GM23338 (cell line): ENCODE measurements around the gene MRPS22. TPM values are rescaled to one million over a fixed set of nuclear protein-coding genes. Genes with fewer than 3 reads are reported as not detected.

ENCODE experiments used
- ATAC-seq: fragments of 200-7000 bp; cut with Tn5 transposase; 3 replicates; pipeline ENCODE4 v1.9.1; 2020
- DNase-seq: peaks from one replicate; pipeline ENCODE4 v3.0.0-alpha.2; 2015; ENCODE audit warnings: low spot score
- H2AFZ ChIP-seq: fragments of 200-600 bp; sonication (generic); 2 replicates; pipeline ENCODE4 v1.8.0; 2016; ENCODE audit warnings: antibody characterized with exemption, mild to moderate bottlenecking, moderate library complexity
- H3F3A ChIP-seq: fragments of 200-600 bp; sonication (generic); replicated peaks from 2 replicates; pipeline ENCODE4 v1.8.0; 2017; ENCODE audit warnings: antibody characterized with exemption, mixed run types, low read depth
- H3K27ac ChIP-seq: fragments of 200-600 bp; sonication (generic); 2 replicates; pipeline ENCODE4 v1.6.1; 2016; ENCODE audit warnings: low read depth
- H3K27me3 ChIP-seq: fragments of 200-600 bp; sonication (generic); 2 replicates; pipeline ENCODE4 v1.8.0; 2016; ENCODE audit warnings: mild to moderate bottlenecking, mixed run types, moderate library complexity; ENCODE audit not compliant: insufficient read depth
- H3K36me3 ChIP-seq: fragments of 200-600 bp; sonication (generic); 2 replicates; pipeline ENCODE4 v1.8.0; 2016; ENCODE audit warnings: mild to moderate bottlenecking; ENCODE audit not compliant: insufficient read depth
- H3K4me1 ChIP-seq: fragments of 200-600 bp; sonication (generic); 2 replicates; pipeline ENCODE4 v1.8.0; 2016; ENCODE audit warnings: mild to moderate bottlenecking, moderate library complexity; ENCODE audit not compliant: insufficient read depth
- H3K4me2 ChIP-seq: fragments of 200-600 bp; sonication (generic); 2 replicates; pipeline ENCODE4 v1.7.1; 2017; ENCODE audit warnings: mixed run types
- H3K4me3 ChIP-seq: fragments of 200-600 bp; sonication (generic); 2 replicates; pipeline ENCODE4 v1.6.1; 2016; ENCODE audit warnings: mixed run types
- H3K79me2 ChIP-seq: fragments of 200-600 bp; sonication (generic); replicated peaks from 2 replicates; pipeline ENCODE4 v1.8.0; 2017; ENCODE audit warnings: mild to moderate bottlenecking; ENCODE audit not compliant: insufficient read depth
- H3K9me2 ChIP-seq: fragments of 200-600 bp; sonication (generic); 2 replicates; pipeline ENCODE4 v1.8.0; 2017; ENCODE audit not compliant: insufficient read depth
- H4K20me1 ChIP-seq: fragments of 200-600 bp; sonication (generic); replicated peaks from 2 replicates; pipeline ENCODE4 v1.8.0; 2017; ENCODE audit warnings: mild to moderate bottlenecking; ENCODE audit not compliant: insufficient read depth
- H3K27ac Mint-ChIP-seq: 2 replicates; pipeline ENCODE4 v1.8.0; 2020; ENCODE audit warnings: inconsistent platforms, mild to moderate bottlenecking, moderate library complexity, mixed read lengths
- H3K27me3 Mint-ChIP-seq: 3 replicates; pipeline ENCODE4 v1.8.0; 2022; ENCODE audit warnings: low read depth, mild to moderate bottlenecking, moderate library complexity, mixed read lengths, inconsistent platforms; ENCODE audit not compliant: insufficient read depth, poor library complexity
- H3K36me3 Mint-ChIP-seq: 3 replicates; pipeline ENCODE4 v1.8.0; 2021; ENCODE audit warnings: low read depth, mild to moderate bottlenecking, inconsistent platforms, moderate library complexity, mixed read lengths
- H3K4me1 Mint-ChIP-seq: 3 replicates; pipeline ENCODE4 v1.8.0; 2020; ENCODE audit warnings: mild to moderate bottlenecking, inconsistent platforms, mixed read lengths
- H3K4me3 Mint-ChIP-seq: 3 replicates; pipeline ENCODE4 v1.8.0; 2021; ENCODE audit warnings: moderate library complexity, mild to moderate bottlenecking, inconsistent platforms, mixed read lengths
- H3K9me3 Mint-ChIP-seq: 3 replicates; pipeline ENCODE4 v1.8.0; 2020; ENCODE audit warnings: moderate library complexity, mild to moderate bottlenecking, inconsistent platforms, mixed read lengths
- CREB1 ChIP-seq: fragments of 250-450 bp; sonication (Bioruptor Pico); IDR thresholded peaks from 2 replicates; pipeline ENCODE4 v1.5.0; 2020; ENCODE audit warnings: low read depth, mild to moderate bottlenecking, moderate library complexity
- CTCF ChIP-seq, 2 experiments: fragments of 200-600 bp in 1 of 2; sonication (generic) in 1 of 2; conservative IDR thresholded peaks; 2 replicates each; pipeline versions ENCODE4 v1.5.1 to v1.6.1; 2016 to 2017; ENCODE audit warnings: antibody characterized with exemption in 2 of 2, low read depth in 2 of 2, mild to moderate bottlenecking in 2 of 2, moderate library complexity in 1 of 2
- ETS1 ChIP-seq: IDR thresholded peaks from 2 replicates; pipeline ENCODE4 v1.6.1; 2016; ENCODE audit warnings: antibody characterized with exemption
- EZH2 ChIP-seq: fragments of 200-600 bp; sonication (generic); IDR thresholded peaks from one replicate; pipeline ENCODE4 v1.8.0; 2017; ENCODE audit warnings: antibody characterized with exemption, mild to moderate bottlenecking, low read depth; ENCODE audit not compliant: unreplicated experiment
- EZH2phosphoT487 ChIP-seq: fragments of 200-600 bp; sonication (generic); IDR thresholded peaks from one replicate; pipeline ENCODE4 v1.8.1; 2018; ENCODE audit warnings: antibody characterized with exemption; ENCODE audit not compliant: unreplicated experiment
- JUNB ChIP-seq: IDR thresholded peaks from one replicate; pipeline ENCODE4 v1.6.1; 2016; ENCODE audit warnings: antibody characterized with exemption; ENCODE audit not compliant: unreplicated experiment
- NANOG ChIP-seq: IDR thresholded peaks from 2 replicates; pipeline ENCODE4 v1.6.1; 2016; ENCODE audit warnings: antibody characterized with exemption, borderline replicate concordance
- POLR2AphosphoS5 ChIP-seq: IDR thresholded peaks from 2 replicates; pipeline ENCODE4 v1.6.1; 2016; ENCODE audit warnings: antibody characterized with exemption, low read depth
- REST ChIP-seq: IDR thresholded peaks from one replicate; pipeline ENCODE4 v1.6.1; 2018; ENCODE audit warnings: antibody characterized with exemption; ENCODE audit not compliant: unreplicated experiment
- STAT1 ChIP-seq: IDR thresholded peaks from one replicate; pipeline ENCODE4 v1.6.1; 2016; ENCODE audit warnings: antibody characterized with exemption; ENCODE audit not compliant: unreplicated experiment
- ZNF114 ChIP-seq: fragments of 250-450 bp; sonication (Bioruptor Pico); IDR thresholded peaks from 2 replicates; pipeline ENCODE4 v1.5.0; 2020; ENCODE audit warnings: mild to moderate bottlenecking, moderate library complexity
- ZNF331 ChIP-seq: fragments of 250-450 bp; sonication (Bioruptor Pico); IDR thresholded peaks from 2 replicates; pipeline ENCODE4 v1.5.0; 2020; ENCODE audit warnings: low read depth, mild to moderate bottlenecking, moderate library complexity
- polyA plus RNA-seq: library from polyadenylated mRNA; unstranded; fragments of >200 nt; fragmentation: Nextera tagmentation; extraction: Ambion mirVana; gene quantifications from 2 replicates; pipeline ENCODE4 v1.2.1, GENCODE V29; 2016
- total RNA-seq: library from RNA; depleted of rRNA; stranded (reverse); fragments of >200 nt; shearing (Covaris generic); gene quantifications from 2 replicates; pipeline ENCODE4 v1.2.3, GENCODE V29; 2014
- TF ChIP-seq, protein P1 (sequence below): fragments of 250-450 bp; sonication (Bioruptor Pico); IDR thresholded peaks from 2 replicates; pipeline ENCODE4 v1.5.0; 2020; ENCODE audit warnings: mild to moderate bottlenecking, moderate library complexity

MRPS22 gene
- total and polyA plus RNA-seq, 2 experiments from 2014 or later = 58.4 to 65.6 TPM

GRCh38 chr3:139339219-139339906 is 4.5 kb upstream of the MRPS22 start (continued):
- TF ChIP-seq REST (no peak), CTCF (conservative IDR thresholded peaks at IDR 0.05; ENCODE audit: low read depth in 2 of 2) (no peak)

DNA sequence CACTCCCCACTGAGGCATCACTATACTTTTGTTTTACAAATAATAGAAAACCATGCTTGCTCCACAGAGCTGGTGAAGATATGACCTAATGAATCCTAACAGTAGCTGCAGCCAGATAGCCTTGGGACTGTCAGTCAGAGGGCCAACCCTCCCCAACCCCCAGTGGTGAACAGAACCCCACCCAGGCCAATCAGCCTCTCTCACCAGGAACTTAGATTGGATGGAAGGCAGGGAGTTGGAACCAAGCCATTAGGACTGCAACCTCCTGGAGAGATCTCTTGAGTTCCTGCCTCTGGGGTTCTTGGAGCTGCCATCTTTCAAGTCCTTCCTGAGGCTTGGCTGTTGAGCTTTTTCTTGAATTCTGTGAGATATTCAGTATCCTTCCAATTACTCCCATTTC is 3.0 kb upstream of the MRPS22 start:
- peaks cover 4% of the 10 kb centered on the region; the same call in 1 of the 2 replicates for H3K4me1 ChIP-seq
- H3K4me3 ChIP-seq = no peak overlapping the region
- no peaks in the 10 kb centered on the region for H3F3A ChIP-seq
- TF ChIP-seq POLR2AphosphoS5 = no peak
- TF ChIP-seq JUNB = no peak
- no peak for TF ChIP-seq ZNF114
- TF ChIP-seq EZH2 = no peak
- TF ChIP-seq, protein P1, sequence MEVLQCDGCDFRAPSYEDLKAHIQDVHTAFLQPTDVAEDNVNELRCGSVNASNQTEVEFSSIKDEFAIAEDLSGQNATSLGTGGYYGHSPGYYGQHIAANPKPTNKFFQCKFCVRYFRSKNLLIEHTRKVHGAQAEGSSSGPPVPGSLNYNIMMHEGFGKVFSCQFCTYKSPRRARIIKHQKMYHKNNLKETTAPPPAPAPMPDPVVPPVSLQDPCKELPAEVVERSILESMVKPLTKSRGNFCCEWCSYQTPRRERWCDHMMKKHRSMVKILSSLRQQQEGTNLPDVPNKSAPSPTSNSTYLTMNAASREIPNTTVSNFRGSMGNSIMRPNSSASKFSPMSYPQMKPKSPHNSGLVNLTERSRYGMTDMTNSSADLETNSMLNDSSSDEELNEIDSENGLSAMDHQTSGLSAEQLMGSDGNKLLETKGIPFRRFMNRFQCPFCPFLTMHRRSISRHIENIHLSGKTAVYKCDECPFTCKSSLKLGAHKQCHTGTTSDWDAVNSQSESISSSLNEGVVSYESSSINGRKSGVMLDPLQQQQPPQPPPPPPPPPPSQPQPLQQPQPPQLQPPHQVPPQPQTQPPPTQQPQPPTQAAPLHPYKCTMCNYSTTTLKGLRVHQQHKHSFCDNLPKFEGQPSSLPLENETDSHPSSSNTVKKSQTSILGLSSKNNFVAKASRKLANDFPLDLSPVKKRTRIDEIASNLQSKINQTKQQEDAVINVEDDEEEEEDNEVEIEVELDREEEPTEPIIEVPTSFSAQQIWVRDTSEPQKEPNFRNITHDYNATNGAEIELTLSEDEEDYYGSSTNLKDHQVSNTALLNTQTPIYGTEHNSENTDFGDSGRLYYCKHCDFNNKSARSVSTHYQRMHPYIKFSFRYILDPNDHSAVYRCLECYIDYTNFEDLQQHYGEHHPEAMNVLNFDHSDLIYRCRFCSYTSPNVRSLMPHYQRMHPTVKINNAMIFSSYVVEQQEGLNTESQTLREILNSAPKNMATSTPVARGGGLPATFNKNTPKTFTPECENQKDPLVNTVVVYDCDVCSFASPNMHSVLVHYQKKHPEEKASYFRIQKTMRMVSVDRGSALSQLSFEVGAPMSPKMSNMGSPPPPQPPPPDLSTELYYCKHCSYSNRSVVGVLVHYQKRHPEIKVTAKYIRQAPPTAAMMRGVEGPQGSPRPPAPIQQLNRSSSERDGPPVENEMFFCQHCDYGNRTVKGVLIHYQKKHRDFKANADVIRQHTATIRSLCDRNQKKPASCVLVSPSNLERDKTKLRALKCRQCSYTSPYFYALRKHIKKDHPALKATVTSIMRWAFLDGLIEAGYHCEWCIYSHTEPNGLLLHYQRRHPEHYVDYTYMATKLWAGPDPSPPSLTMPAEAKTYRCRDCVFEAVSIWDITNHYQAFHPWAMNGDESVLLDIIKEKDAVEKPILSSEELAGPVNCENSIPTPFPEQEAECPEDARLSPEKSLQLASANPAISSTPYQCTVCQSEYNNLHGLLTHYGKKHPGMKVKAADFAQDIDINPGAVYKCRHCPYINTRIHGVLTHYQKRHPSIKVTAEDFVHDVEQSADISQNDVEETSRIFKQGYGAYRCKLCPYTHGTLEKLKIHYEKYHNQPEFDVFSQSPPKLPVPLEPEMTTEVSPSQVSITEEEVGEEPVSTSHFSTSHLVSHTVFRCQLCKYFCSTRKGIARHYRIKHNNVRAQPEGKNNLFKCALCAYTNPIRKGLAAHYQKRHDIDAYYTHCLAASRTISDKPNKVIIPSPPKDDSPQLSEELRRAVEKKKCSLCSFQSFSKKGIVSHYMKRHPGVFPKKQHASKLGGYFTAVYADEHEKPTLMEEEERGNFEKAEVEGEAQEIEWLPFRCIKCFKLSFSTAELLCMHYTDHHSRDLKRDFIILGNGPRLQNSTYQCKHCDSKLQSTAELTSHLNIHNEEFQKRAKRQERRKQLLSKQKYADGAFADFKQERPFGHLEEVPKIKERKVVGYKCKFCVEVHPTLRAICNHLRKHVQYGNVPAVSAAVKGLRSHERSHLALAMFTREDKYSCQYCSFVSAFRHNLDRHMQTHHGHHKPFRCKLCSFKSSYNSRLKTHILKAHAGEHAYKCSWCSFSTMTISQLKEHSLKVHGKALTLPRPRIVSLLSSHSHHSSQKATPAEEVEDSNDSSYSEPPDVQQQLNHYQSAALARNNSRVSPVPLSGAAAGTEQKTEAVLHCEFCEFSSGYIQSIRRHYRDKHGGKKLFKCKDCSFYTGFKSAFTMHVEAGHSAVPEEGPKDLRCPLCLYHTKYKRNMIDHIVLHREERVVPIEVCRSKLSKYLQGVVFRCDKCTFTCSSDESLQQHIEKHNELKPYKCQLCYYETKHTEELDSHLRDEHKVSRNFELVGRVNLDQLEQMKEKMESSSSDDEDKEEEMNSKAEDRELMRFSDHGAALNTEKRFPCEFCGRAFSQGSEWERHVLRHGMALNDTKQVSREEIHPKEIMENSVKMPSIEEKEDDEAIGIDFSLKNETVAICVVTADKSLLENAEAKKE (CRISPR knock-in tag) = no peak
- TF ChIP-seq ETS1 = no peak
- no peak for TF ChIP-seq CREB1 (CRISPR knock-in tag)
- no peak for TF ChIP-seq EZH2phosphoT487
- TF ChIP-seq ZNF331 = no peak
- no peak for TF ChIP-seq NANOG
- TF ChIP-seq STAT1 = no peak
- H3K79me2 ChIP-seq = peaks cover 18% of the 10 kb centered on the region
- Mint-ChIP-seq H3K27ac (no peak overlapping the region), H3K36me3 (no peaks in the 10 kb centered on the region), H3K4me1 (no peaks in the 10 kb centered on the region), H3K27me3 (no peaks in the 10 kb centered on the region), H3K9me3 (no peaks in the 10 kb centered on the region), H3K4me3 (no peak overlapping the region)
- H3K27me3 ChIP-seq = peaks cover 20% of the 10 kb centered on the region
- H3K9me2 ChIP-seq = peaks cover 11% of the 10 kb centered on the region
- no peaks in the 10 kb centered on the region for H4K20me1 ChIP-seq
- H3K27ac ChIP-seq = no peak overlapping the region
- H2AFZ ChIP-seq = no peak overlapping the region
- no peak overlapping the region for H3K4me2 ChIP-seq
- no peaks in the 10 kb centered on the region for H3K36me3 ChIP-seq
- no peak for DNase-seq
- ATAC-seq = no peak
